AG04450 (cell line): ENCODE results near the gene AKR1A1. TPM values are rescaled to one million over a fixed set of nuclear protein-coding genes. Genes with fewer than 3 reads are reported as not detected.

Source experiments
- CTCF ChIA-PET: fragments of 300-600, 350-600 bp; formaldehyde crosslinking; extraction: SDS; loops from one replicate; lab custom pipeline; 2022; ENCODE audit warnings: antibody characterized with exemption, inconsistent platforms; lab: Charles Lee
- POLR2A ChIA-PET: fragments of 350-600 bp; formaldehyde crosslinking; extraction: SDS; loops from one replicate; lab custom pipeline; 2021; ENCODE audit warnings: antibody characterized with exemption, inconsistent platforms; lab: Yijun Ruan, JAX
- DNase-seq: peaks from one replicate; pipeline ENCODE4 v3.0.0-alpha.2; 2011; ENCODE audit warnings: low read depth, low spot score
- H3K27ac ChIP-seq: one replicate; pipeline ENCODE4 v1.5.1; 2012; ENCODE audit warnings: low read depth, low read length, control low read depth
- H3K27me3 ChIP-seq: one replicate; pipeline ENCODE4 v1.6.0; 2012; ENCODE audit warnings: low read length; ENCODE audit not compliant: control insufficient read depth, insufficient read depth
- H3K4me3 ChIP-seq: 2 replicates; pipeline ENCODE4 v1.5.1; 2011; ENCODE audit warnings: mild to moderate bottlenecking, low read depth, low read length, control low read depth
- H3K9me3 ChIP-seq: 2 replicates; pipeline ENCODE4 v1.5.1; 2012; ENCODE audit warnings: low read length; ENCODE audit not compliant: control insufficient read depth, insufficient read depth
- polyA plus RNA-seq: library from polyadenylated mRNA; depleted of rRNA; stranded (reverse); fragments of >200 nt; gene quantifications from 2 replicates; pipeline ENCODE4 v1.2.3, GENCODE V29; 2011; rRNA removed
- small RNA-seq: library from RNA; depleted of rRNA; stranded (forward); fragments of <200 nt; gene quantifications from one replicate; pipeline ENCODE3, GENCODE V24; 2012; ENCODE audit warnings: low read depth; ENCODE audit not compliant: insufficient read length
- TF ChIP-seq, protein P1 (sequence below): IDR thresholded peaks from 2 replicates; pipeline ENCODE4 v1.5.1; 2011; ENCODE audit warnings: low read depth, low read length, control low read depth, inconsistent platforms

The AKR1A1 gene
- polyA plus RNA-seq, 1 experiment = 150 TPM

DNA sequence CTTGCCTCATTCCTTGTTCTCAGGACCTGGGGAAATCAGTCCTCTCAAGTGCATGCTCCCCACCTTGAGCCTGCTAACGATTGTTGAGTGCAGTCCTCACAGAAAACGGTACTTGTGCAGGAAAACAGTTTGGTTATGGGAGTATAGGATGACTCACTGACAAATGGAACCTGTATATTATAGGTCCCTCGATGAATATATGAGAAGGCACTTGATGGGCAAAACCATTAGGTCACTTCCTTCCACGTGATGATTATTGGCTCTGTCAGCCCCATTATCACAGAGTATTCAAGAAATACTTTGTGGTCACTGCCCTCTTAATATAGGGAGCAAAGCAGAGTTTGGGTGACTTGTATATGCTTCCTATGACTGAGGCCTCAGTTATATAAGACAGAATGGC, 67.0 kb downstream of the AKR1A1 start:
- TF ChIP-seq, protein P1, sequence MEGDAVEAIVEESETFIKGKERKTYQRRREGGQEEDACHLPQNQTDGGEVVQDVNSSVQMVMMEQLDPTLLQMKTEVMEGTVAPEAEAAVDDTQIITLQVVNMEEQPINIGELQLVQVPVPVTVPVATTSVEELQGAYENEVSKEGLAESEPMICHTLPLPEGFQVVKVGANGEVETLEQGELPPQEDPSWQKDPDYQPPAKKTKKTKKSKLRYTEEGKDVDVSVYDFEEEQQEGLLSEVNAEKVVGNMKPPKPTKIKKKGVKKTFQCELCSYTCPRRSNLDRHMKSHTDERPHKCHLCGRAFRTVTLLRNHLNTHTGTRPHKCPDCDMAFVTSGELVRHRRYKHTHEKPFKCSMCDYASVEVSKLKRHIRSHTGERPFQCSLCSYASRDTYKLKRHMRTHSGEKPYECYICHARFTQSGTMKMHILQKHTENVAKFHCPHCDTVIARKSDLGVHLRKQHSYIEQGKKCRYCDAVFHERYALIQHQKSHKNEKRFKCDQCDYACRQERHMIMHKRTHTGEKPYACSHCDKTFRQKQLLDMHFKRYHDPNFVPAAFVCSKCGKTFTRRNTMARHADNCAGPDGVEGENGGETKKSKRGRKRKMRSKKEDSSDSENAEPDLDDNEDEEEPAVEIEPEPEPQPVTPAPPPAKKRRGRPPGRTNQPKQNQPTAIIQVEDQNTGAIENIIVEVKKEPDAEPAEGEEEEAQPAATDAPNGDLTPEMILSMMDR = no peak
- DNase-seq = no peak
- ChIA-PET POLR2A (no interaction called here), CTCF (no interaction called here)
- Histone ChIP-seq H3K27ac (peak overlapping the region; percentile 48), H3K27me3 (no peaks in the 10 kb centered on the region), H3K4me3 (no peak overlapping the region), H3K9me3 (no peaks in the 10 kb centered on the region; the same call in 1 of the 2 replicates)

GRCh38 chr1:45619149-45619921, 68.7 kb downstream of the AKR1A1 start:
- peaks cover 6% of the 10 kb centered on the region; the same call in 1 of the 2 replicates for H3K9me3 ChIP-seq
- TF ChIP-seq, protein P1 = no peak
- no peak overlapping the region for H3K27ac ChIP-seq
- POLR2A ChIA-PET = no interaction called here
- no peak for DNase-seq
- CTCF ChIA-PET = no interaction called here
- no peaks in the 10 kb centered on the region for H3K27me3 ChIP-seq
- H3K4me3 ChIP-seq = no peak overlapping the region

Small RNA genes lying within 50 kb of the gene (small RNA-seq; reads per million reads assigned to genes)
- gene AL355480.1 (not detected), gene AL355480.2 (not detected), gene AL355480.3 (not detected), gene AL355480.4 (not detected)

Other genes starting within 250 kb of the AKR1A1 start
- gene HPDL, start 223.9 kb upstream of the AKR1A1 start, polyA plus RNA-seq = 0.22 and 0.50 TPM in 2 replicates
- 8.1 and 10.1 TPM in 2 replicates for gene TOE1, start 210.7 kb upstream of the AKR1A1 start, polyA plus RNA-seq
- gene MUTYH, start 210.4 kb upstream of the AKR1A1 start, polyA plus RNA-seq = 5.8 and 6.2 TPM in 2 replicates
- gene TESK2, start 59.7 kb upstream of the AKR1A1 start, polyA plus RNA-seq = 2.5 and 2.6 TPM in 2 replicates
- 0.89 and 1.0 TPM in 2 replicates for gene CCDC163, start 50.8 kb upstream of the AKR1A1 start, polyA plus RNA-seq
- gene MMACHC, start 50.5 kb upstream of the AKR1A1 start, polyA plus RNA-seq = 4.4 and 4.5 TPM in 2 replicates
- gene PRDX1, start 28.9 kb upstream of the AKR1A1 start, polyA plus RNA-seq = 988 and 1,110 TPM in 2 replicates
- gene NASP, start 33.2 kb downstream of the AKR1A1 start, polyA plus RNA-seq = 61.9 and 74.8 TPM in 2 replicates
- gene CCDC17, start 73.2 kb downstream of the AKR1A1 start, polyA plus RNA-seq = 0.19 TPM in 2 replicates
- 47.5 and 63.0 TPM in 2 replicates for gene GPBP1L1, start 135.7 kb downstream of the AKR1A1 start, polyA plus RNA-seq
- 52.8 and 53.9 TPM in 2 replicates for gene TMEM69, start 137.4 kb downstream of the AKR1A1 start, polyA plus RNA-seq
- gene IPP, start 199.8 kb downstream of the AKR1A1 start, polyA plus RNA-seq = 10.3 and 13.6 TPM in 2 replicates